ENCODE measurements around the gene PLXNA2.

DNA sequence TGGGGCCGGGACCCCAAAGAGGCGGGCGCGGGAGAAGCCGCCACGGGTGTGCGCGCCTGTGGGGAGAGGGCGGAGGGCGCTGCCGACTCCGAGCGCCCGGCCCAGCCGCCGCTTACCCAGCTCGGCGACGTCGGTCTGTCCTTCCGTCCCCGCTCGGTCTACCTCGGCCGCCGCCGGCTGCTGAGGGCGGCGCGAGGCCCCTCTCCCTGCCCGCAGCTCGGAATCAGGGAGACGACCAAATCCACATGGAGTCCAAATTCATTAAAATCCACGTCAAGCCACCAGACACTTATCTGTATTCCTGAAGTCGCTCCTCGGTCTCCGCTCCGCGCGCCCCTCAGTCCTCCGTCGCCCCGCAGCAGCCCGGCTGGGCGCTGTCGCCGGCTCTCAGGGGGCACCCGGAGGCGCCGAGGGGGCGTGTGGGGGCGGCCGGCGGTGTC, 637 bp downstream of the PLXNA2 start:
- TF ChIP-seq, protein P1, sequence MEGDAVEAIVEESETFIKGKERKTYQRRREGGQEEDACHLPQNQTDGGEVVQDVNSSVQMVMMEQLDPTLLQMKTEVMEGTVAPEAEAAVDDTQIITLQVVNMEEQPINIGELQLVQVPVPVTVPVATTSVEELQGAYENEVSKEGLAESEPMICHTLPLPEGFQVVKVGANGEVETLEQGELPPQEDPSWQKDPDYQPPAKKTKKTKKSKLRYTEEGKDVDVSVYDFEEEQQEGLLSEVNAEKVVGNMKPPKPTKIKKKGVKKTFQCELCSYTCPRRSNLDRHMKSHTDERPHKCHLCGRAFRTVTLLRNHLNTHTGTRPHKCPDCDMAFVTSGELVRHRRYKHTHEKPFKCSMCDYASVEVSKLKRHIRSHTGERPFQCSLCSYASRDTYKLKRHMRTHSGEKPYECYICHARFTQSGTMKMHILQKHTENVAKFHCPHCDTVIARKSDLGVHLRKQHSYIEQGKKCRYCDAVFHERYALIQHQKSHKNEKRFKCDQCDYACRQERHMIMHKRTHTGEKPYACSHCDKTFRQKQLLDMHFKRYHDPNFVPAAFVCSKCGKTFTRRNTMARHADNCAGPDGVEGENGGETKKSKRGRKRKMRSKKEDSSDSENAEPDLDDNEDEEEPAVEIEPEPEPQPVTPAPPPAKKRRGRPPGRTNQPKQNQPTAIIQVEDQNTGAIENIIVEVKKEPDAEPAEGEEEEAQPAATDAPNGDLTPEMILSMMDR (IDR thresholded peaks at IDR 0.05), result no peak
- TF ChIP-seq, protein P2, sequence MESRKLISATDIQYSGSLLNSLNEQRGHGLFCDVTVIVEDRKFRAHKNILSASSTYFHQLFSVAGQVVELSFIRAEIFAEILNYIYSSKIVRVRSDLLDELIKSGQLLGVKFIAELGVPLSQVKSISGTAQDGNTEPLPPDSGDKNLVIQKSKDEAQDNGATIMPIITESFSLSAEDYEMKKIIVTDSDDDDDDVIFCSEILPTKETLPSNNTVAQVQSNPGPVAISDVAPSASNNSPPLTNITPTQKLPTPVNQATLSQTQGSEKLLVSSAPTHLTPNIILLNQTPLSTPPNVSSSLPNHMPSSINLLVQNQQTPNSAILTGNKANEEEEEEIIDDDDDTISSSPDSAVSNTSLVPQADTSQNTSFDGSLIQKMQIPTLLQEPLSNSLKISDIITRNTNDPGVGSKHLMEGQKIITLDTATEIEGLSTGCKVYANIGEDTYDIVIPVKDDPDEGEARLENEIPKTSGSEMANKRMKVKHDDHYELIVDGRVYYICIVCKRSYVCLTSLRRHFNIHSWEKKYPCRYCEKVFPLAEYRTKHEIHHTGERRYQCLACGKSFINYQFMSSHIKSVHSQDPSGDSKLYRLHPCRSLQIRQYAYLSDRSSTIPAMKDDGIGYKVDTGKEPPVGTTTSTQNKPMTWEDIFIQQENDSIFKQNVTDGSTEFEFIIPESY (IDR thresholded peaks at IDR 0.05; ENCODE audit: borderline replicate concordance, low read depth), result no peak

Measured in SK-N-SH (cell line).